HL-60 (cell line): Measurements from ENCODE around the gene PSTPIP1.

ENCODE experiments used
- GABPA ChIP-seq: IDR thresholded peaks from 2 replicates; pipeline ENCODE4 v1.6.1; 2012; ENCODE audit warnings: low read depth
- POLR2AphosphoS5 ChIP-seq: IDR thresholded peaks from 2 replicates; pipeline ENCODE4 v1.6.1; 2012; ENCODE audit warnings: low read depth
- TF ChIP-seq, protein P1 (sequence below): IDR thresholded peaks from 2 replicates; pipeline ENCODE4 v1.6.1; 2012; ENCODE audit warnings: low read depth; ENCODE audit not compliant: insufficient replicate concordance
- TF ChIP-seq, protein P2 (sequence below): IDR thresholded peaks from one replicate; pipeline ENCODE4 v1.5.1; 2011; ENCODE audit warnings: low read length, control low read depth, inconsistent platforms; ENCODE audit not compliant: insufficient read depth

DNA sequence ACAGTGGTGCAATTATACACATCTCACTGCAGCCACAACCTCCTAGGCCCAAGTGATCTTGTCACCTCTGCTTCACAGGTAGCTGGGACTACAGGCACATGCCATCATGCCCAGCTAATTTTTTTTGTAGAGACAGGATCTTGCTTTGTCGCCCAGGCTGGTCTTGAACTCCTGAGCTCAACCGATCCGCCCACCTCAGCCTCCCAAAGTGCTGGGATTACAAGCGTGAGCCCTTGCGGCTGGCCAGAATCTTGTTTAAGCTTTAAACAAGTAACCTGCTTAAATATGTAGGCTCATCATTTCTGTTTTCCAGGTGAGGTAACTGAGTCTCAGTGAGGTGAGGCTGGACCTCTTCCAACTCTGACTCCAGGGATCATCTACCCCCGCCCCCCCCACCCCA is 7.7 kb upstream of the PSTPIP1 start:
- TF ChIP-seq, protein P1, sequence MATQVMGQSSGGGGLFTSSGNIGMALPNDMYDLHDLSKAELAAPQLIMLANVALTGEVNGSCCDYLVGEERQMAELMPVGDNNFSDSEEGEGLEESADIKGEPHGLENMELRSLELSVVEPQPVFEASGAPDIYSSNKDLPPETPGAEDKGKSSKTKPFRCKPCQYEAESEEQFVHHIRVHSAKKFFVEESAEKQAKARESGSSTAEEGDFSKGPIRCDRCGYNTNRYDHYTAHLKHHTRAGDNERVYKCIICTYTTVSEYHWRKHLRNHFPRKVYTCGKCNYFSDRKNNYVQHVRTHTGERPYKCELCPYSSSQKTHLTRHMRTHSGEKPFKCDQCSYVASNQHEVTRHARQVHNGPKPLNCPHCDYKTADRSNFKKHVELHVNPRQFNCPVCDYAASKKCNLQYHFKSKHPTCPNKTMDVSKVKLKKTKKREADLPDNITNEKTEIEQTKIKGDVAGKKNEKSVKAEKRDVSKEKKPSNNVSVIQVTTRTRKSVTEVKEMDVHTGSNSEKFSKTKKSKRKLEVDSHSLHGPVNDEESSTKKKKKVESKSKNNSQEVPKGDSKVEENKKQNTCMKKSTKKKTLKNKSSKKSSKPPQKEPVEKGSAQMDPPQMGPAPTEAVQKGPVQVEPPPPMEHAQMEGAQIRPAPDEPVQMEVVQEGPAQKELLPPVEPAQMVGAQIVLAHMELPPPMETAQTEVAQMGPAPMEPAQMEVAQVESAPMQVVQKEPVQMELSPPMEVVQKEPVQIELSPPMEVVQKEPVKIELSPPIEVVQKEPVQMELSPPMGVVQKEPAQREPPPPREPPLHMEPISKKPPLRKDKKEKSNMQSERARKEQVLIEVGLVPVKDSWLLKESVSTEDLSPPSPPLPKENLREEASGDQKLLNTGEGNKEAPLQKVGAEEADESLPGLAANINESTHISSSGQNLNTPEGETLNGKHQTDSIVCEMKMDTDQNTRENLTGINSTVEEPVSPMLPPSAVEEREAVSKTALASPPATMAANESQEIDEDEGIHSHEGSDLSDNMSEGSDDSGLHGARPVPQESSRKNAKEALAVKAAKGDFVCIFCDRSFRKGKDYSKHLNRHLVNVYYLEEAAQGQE = no peak
- TF ChIP-seq, protein P2, sequence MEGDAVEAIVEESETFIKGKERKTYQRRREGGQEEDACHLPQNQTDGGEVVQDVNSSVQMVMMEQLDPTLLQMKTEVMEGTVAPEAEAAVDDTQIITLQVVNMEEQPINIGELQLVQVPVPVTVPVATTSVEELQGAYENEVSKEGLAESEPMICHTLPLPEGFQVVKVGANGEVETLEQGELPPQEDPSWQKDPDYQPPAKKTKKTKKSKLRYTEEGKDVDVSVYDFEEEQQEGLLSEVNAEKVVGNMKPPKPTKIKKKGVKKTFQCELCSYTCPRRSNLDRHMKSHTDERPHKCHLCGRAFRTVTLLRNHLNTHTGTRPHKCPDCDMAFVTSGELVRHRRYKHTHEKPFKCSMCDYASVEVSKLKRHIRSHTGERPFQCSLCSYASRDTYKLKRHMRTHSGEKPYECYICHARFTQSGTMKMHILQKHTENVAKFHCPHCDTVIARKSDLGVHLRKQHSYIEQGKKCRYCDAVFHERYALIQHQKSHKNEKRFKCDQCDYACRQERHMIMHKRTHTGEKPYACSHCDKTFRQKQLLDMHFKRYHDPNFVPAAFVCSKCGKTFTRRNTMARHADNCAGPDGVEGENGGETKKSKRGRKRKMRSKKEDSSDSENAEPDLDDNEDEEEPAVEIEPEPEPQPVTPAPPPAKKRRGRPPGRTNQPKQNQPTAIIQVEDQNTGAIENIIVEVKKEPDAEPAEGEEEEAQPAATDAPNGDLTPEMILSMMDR = no peak
- TF ChIP-seq GABPA = no peak
- no peak for TF ChIP-seq POLR2AphosphoS5
